ENCODE data around the gene SLC5A9.
A peak's percentile ranks its signal among the peaks of the same experiment; 100 is the strongest.

SLC5A9 gene

GRCh38 chr1:48233666-48234485 lies 11.4 kb downstream of the SLC5A9 start:
- no peak for DNase-seq (ENCODE audit: low read depth)
- H3K4me3 ChIP-seq (ENCODE audit: low read depth, low read length) = no peak overlapping the region
- no peak for TF ChIP-seq CTCF (conservative IDR thresholded peaks at IDR 0.05; ENCODE audit: low read depth, low read length)

- DNase-seq (ENCODE audit: low read depth) = no peak
- no peak for TF ChIP-seq CTCF (conservative IDR thresholded peaks at IDR 0.05; ENCODE audit: low read depth, low read length)
Measured at GRCh38 chr1:48235652-48236051, 13.1 kb downstream of the SLC5A9 start.

GRCh38 chr1:48236716-48237470 lies 14.4 kb downstream of the SLC5A9 start:
- no peak overlapping the region for H3K4me3 ChIP-seq (ENCODE audit: low read depth, low read length)
- TF ChIP-seq CTCF (conservative IDR thresholded peaks at IDR 0.05; ENCODE audit: low read depth, low read length) = peak; percentile 74
- DNase-seq (ENCODE audit: low read depth) = peak; percentile 80

More at GRCh38 chr1:48235652-48236051, 13.1 kb downstream of the SLC5A9 start:
- H3K4me3 ChIP-seq (ENCODE audit: low read depth, low read length) = no peak overlapping the region

- H3K4me3 ChIP-seq (ENCODE audit: low read depth, low read length) = no peak overlapping the region
- no peak for TF ChIP-seq CTCF (conservative IDR thresholded peaks at IDR 0.05; ENCODE audit: low read depth, low read length)
- DNase-seq (ENCODE audit: low read depth) = no peak
Measured at GRCh38 chr1:48242141-48242736, 19.7 kb downstream of the SLC5A9 start.

- TF ChIP-seq CTCF (conservative IDR thresholded peaks at IDR 0.05; ENCODE audit: low read depth, low read length) = no peak
- no peak for DNase-seq (ENCODE audit: low read depth)
- H3K4me3 ChIP-seq (ENCODE audit: low read depth, low read length) = no peak overlapping the region
Measured at GRCh38 chr1:48245106-48245505, 22.6 kb downstream of the SLC5A9 start.

- no peak for DNase-seq (ENCODE audit: low read depth)
- H3K4me3 ChIP-seq (ENCODE audit: low read depth, low read length) = no peak overlapping the region
Measured at GRCh38 chr1:48246727-48247126, 24.2 kb downstream of the SLC5A9 start.

More at GRCh38 chr1:48246727-48247126, 24.2 kb downstream of the SLC5A9 start:
- TF ChIP-seq CTCF (conservative IDR thresholded peaks at IDR 0.05; ENCODE audit: low read depth, low read length) = no peak

Measured in choroid plexus epithelial cell (primary cell).